Lung microvascular endothelial cell (primary cell): ENCODE results near the gene SLC6A16. TPM values are rescaled to one million over a fixed set of nuclear protein-coding genes. Genes with fewer than 3 reads are reported as not detected.
"Not testable (repeated sequence)": the region's sequence is repeated elsewhere in the genome, so short reads cannot be mapped to it uniquely, and the experiment has no call there.

ENCODE experiments used
- DNase-seq, 2 donors: peaks; one replicate each; pipeline versions ENCODE4 v3.0.0 to v3.0.0-alpha.2; 2010; ENCODE audit warnings: low read depth in 2 of 2
- total RNA-seq: library from RNA; depleted of rRNA; stranded (reverse); fragments of >200 nt; gene quantifications from 2 replicates; pipeline ENCODE4 v1.2.1, GENCODE V29; 2014

SLC6A16 gene
- total RNA-seq, 1 donor from 2014 or later = 0.20 TPM

DNA sequence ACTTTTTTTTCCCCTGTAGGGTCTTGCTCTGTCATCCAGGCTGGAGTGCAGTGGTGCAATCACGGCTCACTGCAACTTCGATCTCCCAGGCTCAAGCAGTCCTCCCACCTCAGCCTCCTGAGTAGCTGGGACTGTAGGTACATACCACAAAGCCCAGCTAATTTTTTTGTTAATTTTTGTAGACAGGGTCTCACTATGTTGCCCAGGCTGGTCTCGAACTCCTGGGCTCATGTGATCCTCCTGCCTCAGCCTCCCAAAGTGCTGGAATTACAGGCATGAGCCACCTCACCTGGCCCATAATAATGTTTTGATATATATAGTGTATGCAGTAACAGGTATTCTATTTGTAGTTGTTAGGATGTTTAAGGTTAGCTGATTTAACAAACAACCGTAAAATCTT, 6.2 kb upstream of the SLC6A16 start:
- not testable (repeated sequence) for DNase-seq

DNA sequence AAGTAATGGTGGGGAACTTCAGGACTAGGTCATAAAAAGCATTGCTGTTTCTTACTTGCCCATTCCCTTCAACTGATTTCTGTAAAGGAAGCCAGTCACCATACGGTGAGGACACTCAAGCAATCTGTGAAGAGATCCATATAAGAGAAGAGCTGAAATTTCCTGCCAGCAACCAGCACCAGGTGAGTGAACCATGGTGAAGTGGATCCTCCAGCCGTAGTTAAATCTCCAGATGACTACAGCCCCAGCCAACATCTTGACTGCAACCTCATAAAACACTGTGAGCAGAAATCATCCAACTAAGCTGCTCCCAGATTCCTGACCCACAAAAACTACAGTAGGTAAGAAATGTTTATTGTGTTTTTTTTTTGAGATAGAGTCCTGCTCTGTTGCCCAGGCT, 3.8 kb upstream of the SLC6A16 start:
- no peak for DNase-seq

DNA sequence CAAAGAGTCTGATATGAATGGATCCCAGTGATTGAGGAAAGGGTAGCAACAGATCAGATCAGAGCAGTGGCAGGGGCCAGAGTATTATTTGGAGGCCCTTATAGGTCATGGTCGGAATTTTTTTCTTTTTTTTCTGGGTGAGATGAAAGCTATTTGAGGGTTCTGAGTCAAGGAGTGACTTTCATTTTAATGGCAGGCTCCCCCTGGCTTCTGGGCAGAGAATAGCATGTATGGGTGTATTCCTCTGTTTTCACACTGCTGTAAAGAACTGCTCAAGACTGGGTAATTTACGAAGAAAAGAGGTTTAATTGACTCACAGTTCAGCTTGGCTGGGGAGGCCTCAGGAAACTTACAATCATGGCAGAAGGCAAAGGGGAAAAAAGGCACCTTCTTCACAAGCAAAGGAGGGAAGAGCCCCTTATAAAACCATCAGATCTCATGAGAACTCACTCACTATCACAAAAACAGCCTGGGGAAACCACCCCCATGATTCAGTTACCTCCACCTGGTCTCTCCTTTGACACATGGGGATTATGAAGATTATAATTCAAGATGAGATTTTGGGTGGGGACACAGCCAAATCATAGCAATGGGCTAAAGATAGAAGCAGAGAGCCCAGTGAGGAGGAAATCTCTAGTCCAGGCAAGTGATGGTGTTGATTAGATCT, 3.0 kb upstream of the SLC6A16 start:
- peak; percentile 46 to 48 for DNase-seq

DNA sequence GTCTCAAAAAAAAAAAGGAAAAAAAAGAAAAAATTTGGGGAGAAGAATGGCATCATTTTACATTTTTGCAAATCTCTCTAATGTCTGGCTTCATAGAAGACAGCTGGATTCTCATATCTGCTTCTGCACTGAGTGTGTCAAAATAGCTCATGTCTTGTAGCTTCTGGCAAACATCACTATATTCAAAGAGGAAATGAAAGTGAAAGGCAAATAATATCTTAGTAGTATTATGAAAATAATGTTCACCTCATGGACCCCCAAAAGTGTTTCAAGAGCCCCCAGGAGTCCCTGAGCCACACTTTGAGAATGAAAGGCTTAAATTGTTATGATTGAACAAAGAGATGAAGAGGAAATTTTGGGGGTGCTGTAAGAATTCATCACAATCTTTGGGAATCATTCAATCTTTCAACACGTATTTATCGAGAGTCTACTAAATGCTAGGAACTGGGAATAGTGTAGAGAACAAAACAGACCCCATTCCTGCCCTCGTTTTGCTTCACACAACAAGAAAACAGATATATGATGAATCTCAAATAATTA, 1.2 kb upstream of the SLC6A16 start:
- no peak for DNase-seq

DNA sequence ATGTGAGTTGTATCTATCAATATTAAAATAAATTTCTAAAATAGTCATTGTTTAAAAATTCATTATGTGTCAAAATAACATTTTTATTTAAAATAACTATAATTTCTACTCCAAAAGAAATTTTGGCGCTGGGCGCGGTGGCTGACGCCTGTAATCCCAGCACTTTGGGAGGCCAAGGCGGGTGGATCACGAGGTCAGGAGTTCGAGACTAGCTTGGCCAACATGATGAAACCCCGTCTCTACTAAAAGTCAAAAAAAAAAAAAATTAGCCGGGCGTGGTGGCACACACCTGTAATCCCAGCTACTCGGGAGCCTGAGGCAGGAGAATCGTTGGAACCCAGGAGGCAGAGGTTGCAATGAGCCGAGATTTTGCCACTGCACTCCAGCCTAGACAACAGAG, 765 bp upstream of the SLC6A16 start:
- not testable (repeated sequence) for DNase-seq

DNA sequence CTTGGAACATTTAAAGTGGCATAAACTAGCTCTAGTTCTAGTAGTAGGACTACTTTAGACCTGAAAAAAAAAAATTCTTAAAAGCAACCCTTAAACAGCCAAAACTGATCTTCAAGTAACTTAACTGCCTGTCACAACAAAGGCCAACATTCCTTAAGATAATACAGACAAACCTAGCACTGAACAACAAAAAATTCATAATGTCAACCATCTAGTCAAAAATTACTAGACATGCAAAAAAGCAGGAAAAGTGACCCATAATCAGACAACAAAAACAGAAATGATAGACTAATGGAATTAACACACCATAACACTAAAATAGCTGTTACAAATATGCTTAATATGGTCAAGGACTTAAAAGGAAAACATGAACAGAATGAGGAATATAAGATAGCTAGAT, 6.7 kb downstream of the SLC6A16 start:
- no peak for DNase-seq

DNA sequence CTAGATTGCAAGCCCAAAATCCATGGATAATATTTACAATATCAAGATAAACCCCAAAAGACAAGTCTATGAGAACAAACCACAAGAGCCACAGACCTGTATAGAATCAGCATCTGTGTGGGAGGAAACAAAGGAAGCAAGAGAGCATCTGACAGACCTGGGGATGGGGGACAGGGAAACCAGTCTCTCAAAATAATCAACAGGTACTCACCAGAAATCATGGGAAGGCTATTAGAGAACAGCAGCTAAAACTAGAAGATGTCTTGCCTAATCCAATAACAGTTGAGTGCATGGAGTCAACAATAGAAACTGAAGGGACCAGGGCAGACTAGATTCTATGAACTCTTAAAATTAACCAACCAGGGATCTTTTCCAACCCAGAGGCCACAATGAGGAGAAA, 8.7 kb downstream of the SLC6A16 start:
- DNase-seq = no peak

DNA sequence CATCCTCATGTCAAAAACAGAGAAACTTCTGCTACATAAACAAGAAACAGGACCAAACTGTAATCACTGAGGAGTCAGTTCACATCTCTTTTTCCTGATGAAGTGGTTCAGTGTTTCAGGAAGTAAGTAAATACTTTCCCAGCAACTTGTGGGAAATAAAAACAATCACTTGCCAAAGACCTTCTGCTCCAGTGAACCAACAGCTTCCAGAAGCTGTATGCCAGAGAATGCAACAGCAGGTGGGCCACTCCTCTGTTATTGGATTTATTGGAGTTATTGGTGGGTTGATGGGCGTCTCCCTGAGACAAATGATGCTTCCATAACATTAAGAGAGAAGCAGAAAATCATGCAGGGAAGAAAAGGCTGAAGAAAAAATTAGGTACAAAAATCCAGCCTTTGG, 9.9 kb downstream of the SLC6A16 start:
- no peak for DNase-seq

DNA sequence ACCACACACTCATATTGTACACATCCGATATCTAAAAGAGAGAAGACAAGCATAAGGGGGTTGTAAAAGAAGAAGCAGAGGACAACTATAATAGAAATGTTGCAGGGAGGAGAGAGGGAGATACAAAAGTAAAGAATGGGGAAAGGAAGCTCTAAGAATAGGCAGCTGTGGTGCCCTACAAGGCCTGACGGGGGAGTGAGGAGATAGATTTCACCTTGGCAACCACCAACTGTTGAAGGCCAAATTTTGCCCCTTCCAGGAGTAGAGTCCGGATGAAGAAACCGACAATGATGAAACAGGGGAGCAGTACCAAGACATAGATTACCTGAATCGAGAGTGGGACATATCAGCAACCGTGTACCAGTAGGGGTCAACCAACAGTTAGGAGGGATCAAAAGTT, 15.9 kb downstream of the SLC6A16 start:
- no peak for DNase-seq

DNA sequence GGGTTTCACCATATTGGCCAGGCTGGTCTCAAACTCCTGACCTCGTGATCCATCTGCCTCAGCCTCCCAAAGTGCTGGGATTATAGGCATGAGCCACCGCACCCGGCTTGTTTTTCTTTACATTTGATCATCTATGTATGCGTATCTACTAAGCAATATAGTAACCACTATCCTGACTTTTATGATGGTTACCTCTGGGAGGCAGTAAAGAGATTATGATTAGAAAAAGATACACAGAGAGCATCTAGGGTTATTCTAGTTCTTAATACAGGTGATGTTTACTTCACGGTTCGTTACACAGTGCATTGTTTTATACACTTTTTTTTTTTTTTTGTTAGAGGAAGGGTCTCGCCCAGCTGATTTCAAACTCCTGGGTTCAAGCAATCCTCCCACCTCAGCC, 18.3 kb downstream of the SLC6A16 start:
- DNase-seq = not testable (repeated sequence)

DNA sequence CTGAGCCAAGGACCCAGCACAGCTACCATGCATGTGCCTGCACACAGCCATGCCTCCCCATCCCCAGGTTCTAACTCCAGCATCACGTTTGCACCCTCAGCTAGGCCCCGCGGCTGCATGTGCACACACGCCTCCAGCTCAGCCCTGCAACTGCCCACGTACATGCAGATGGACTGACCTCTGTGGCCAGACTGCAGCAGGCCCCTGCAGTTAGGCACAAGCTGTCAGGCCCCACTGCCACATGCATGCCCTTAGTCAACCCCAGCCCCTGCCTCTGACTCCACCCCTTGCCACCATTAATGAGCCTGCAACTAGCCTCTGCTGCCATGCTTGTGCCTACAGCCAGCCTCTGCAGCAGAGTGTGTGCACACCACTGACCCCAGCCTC, 23.1 kb downstream of the SLC6A16 start:
- DNase-seq = no peak

DNA sequence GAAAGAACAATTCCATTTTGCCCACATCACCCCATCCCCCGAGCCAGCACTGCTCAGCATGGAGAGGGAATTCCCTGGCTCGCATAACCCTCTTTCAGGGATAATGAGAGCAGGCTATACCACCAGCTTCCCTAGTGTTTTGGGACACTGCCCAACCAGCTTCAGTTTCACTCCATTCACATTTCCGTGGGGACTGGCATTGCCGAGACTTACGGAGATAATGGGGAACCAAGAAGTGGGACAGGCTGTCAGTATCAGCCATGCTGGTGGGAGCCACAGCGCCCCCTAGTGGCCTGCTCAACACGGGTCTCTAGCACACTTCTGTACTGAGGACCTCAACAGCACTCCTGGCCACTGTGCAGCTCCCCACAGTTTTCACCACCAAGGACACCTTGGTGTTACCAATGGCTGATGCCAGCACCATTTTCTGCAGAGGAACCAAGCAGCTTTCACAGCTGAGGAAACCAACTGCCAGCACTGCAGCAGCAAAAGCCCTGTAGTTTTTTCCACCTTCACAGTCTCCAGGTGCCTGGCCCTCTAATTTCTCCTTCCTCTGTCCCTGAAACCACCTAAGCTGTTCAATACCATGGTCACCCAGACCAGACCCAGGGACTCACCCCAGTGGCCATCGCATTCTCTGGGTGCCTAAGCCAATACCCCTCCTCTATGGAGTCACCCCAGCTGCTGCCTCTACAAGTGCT, 23.7 kb downstream of the SLC6A16 start:
- peak; percentile 68 to 79 for DNase-seq

DNA sequence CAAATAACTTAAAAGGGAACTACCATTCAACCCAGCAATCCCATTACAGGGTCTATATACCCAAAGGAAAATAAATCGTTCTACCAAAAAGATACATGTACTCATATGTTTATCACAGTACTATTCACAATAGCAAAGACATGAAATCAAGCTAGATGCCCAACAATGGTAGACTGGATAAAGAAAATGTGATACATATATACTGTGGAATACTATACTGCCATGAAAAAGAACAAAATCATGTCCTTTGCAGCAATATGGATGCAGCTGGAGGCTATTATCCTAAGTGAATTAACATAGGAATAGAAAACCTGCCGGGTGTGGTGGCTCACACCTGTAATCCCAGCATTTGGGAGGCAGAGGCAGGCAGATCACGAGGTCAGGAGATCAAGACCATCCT, 26.3 kb downstream of the SLC6A16 start:
- not testable (repeated sequence) for DNase-seq

DNA sequence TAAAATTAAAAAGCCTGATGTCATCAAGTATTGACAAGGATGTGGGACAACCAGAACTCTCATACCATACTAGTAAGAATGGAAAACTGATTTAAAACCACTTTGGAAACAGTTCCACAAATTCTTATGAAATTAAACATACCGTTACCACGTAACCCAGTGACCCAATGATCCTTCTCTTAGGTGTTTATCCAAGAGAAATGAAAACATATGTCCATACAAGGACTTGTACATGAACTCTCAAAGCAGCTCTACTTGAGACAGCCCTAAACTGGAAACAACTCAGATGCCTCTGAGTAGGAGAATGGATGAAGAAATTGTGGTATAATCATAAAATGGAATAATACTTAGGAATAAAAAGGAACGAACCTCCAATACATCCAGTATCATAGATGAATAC, 27.6 kb downstream of the SLC6A16 start:
- no peak for DNase-seq

DNA sequence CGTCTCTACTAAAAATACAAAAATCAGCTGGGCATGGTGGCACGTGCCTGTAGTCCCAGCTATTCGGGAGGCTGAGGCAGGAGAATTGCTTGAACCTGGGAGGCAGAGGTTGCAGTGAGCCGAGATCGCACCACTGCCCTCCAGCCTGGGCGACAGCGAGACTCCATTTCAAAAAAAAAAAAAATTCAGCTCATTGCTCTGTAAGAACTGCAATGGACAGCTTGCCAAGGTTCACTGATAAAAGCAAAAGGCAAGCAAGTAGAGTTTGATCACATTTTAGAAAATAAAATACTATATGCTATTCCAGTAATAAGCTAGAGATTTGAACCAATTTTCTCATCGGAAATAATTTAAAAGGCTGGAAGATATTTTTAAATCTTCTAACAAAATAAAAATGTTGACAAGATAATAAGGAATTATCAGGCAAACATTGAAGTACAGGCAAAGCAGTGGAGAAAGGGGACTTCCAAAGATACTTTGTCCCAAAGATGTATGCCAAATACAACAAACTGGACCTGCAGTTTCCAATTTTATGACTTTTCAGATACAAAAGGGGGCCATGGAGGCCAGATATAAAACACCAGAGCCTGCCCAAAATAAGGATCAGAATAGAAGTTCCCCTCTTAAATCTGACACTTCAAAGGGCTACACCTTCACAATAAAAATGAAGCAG, 29.6 kb downstream of the SLC6A16 start:
- no peak for DNase-seq

DNA sequence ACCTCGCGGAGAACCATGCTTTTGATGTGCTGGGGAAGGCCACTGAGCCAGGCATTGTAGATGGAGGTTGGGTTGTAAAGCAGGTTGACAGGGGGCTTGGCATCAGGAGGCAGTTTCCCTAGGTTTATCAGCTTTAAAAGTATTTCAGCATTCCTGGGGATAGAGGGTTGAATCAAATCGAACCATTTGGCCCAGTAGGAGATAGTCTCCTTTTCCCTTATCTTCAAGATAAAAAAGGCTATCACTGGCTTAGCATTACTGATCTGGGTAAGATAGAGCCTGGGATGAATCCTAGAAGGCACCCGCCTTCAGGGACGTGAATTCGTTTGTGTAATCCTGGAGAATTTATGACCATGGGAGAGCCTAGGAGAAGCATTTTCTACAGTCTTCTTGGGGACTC, 30.6 kb downstream of the SLC6A16 start:
- DNase-seq = no peak

DNA sequence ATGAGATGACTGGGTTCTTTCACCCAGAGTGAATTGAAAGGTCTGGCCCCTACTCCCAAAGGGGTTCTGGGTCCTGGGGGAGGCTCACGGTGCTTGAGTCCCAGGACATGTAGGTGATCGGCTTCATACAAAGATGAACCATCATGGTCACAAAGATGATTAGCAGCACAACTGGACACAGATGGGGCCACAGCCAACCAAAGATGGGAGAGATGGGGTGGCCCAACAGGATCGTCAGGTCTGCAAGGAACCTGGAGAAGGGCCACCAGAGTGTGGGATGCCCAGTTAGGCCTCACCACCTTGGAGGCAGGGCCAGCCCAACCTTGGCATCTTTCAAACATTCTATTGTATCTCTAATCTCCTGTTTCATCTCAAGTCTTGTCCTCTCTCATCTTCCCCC, 34.5 kb downstream of the SLC6A16 start:
- DNase-seq = no peak

DNA sequence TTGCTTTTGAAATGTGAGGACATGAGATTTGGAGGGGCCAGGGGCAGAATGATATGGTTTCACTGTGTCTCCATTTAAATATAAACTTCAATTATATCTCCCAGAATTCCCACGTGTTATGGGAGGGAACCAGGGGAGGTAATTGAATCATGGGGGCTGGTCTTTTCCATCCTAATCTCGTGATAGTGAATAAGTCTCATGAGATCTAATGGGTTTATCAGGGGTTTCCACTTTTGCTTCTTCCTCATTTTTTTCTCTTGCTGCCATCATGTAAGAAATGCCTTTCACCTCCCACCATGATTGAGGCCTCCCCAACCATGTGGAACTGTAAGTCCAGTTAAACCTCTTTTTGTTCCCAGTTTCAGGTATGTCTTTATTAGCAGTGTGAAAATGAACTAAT, 35.7 kb downstream of the SLC6A16 start:
- DNase-seq = not testable (repeated sequence)

DNA sequence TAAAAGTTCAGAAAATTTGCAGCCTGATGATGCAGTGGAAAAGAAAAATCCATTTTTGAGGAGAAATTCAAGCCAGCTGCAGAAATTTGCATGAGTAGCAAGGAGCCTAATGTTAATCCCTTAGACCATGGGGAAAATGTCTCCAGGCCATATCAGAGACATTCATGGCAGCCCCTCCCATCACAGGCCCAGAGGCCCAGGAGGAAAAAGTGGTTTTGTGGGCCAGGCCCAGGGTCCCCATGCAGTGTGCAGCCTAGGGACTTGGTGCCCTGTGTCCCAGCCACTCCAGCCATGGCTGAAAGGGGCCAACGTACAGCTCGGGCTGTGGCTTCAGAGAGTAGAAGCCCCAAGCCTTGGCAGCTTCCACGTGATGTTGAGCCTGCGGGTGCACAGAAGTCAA, 36.8 kb downstream of the SLC6A16 start:
- DNase-seq = not testable (repeated sequence)

DNA sequence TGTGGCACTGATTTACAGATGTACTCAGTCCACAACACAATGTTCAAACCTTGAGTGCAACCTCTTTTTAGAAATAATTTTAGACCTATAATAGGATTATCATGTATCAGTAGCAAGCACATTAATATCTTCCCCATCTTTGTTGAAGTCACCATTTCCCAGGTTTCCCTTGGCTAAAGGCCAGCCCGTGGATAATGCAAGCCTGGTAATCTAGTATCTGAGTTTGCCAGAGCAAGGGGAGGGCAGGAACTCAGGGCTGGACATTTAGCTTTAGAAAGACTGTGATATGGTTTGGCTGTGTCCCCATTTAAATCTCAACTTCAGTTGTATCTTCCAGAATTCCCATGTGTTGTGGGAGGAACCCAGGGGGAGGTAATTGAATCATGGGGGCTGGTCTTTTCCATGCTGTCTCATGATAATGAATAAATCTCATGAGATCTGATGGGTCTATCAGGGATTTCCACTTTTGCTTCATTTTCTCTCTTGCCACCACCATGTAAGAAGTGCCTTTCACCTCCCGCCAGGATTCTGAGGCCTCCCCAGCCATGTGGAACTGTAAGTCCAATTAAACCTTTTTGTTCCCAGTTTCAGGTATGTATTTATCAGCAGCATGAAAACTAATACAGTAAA, 37.7 kb downstream of the SLC6A16 start:
- DNase-seq = peak in 1 of 2 donors; percentile 67

DNA sequence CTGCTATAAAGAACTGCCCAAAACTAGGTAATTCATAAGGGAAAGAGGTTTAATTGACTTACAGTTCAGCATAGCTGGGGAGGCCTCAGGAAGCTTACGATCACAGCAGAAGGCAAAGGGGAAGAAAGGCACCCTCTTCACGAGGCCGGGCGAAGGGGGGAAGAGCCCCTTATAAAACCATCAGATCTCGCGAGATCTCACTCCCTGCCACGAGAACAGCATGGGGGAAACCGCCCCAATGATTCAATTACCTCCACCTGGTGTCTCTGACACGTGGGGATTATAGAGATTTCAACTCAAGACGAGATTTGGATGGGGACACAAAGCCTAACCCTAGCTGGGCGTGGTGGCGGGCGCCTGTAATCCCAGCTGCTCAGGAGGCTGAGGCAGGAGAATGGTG, 42.8 kb downstream of the SLC6A16 start:
- DNase-seq = no peak

DNA sequence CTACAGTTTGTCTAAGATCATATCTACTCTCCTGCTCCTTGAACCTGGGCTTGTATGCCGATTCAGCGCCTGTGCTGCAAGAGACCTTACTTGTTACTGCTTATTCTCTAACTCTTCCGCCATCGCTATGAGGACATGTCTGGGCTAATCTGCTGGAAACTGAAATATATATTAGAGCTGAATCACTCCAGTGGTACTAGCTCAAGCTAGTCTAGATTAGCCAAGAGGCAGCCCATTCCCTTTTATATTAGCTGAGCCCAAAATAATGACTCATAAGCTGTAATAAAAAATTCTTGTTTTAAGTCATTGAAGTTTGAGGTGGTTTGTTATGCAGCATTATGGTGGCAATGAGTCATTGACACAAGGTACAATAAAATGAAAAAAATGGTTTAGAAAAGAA, 52.8 kb downstream of the SLC6A16 start:
- DNase-seq = no peak
